Sigmoid colon (tissue), 7 donors: Measurements from ENCODE around the gene AURKAIP1. TPM values are rescaled to one million over a fixed set of nuclear protein-coding genes. Genes with fewer than 3 reads are reported as not detected.
A peak's percentile ranks its signal among the peaks of the same experiment; 100 is the strongest.

Experiments
- DNase-seq: peaks from one replicate; pipeline ENCODE4 v3.0.0-alpha.2; 2019
- H3K27ac ChIP-seq, 4 donors: fragments of 200-600 bp; sonication (generic); one replicate each; pipeline ENCODE4 v1.5.1; 2016 to 2019; ENCODE audit warnings: mild to moderate bottlenecking in 1 of 4
- H3K27me3 ChIP-seq, 3 donors: fragments of 200-600 bp; sonication (generic); one replicate each; pipeline ENCODE4 v1.5.1; 2019; ENCODE audit warnings: mild to moderate bottlenecking in 1 of 3
- H3K36me3 ChIP-seq, 4 donors: fragments of 200-600 bp; sonication (generic); one replicate each; pipeline ENCODE4 v1.5.1; 2016 to 2019
- H3K4me1 ChIP-seq, 4 donors: fragments of 200-600 bp; sonication (generic); one replicate each; pipeline ENCODE4 v1.5.1; 2017 to 2019
- H3K4me3 ChIP-seq, 4 donors: fragments of 200-600 bp; sonication (generic); one replicate each; pipeline ENCODE4 v1.5.1; 2017 to 2019; ENCODE audit warnings: mild to moderate bottlenecking in 2 of 4, moderate library complexity in 1 of 4
- H3K9me3 ChIP-seq, 4 donors: fragments of 200-600 bp in 3 of 4; sonication (generic) in 3 of 4; one replicate each; pipeline versions ENCODE4 v1.5.1 to v1.6.1; 2013 to 2019
- CTCF ChIP-seq, 4 experiments: fragments of 450-650 bp in 3 of 4; fragments of 200-600 bp in 1 of 4; IDR thresholded peaks; one replicate each; pipeline ENCODE4 v1.5.1; 2016 to 2019; ENCODE audit warnings: antibody characterized with exemption in 4 of 4, mild to moderate bottlenecking in 3 of 4, moderate library complexity in 2 of 4
- EP300 ChIP-seq, 4 donors: sonication (generic); formaldehyde crosslinking; IDR thresholded peaks; one replicate each; pipeline ENCODE4 v1.6.1; 2017; ENCODE audit warnings: antibody characterized with exemption in 4 of 4
- POLR2A ChIP-seq, 2 donors: fragments of 450-650 bp; IDR thresholded peaks; one replicate each; pipeline ENCODE4 v1.6.1; 2016; ENCODE audit warnings: antibody characterized with exemption in 2 of 2, mild to moderate bottlenecking in 2 of 2, moderate library complexity in 2 of 2
- POLR2AphosphoS5 ChIP-seq, 4 donors: sonication (generic); formaldehyde crosslinking; IDR thresholded peaks; one replicate each; pipeline ENCODE4 v1.6.1; 2017; ENCODE audit warnings: antibody characterized with exemption in 4 of 4
- WGBS, 2 donors: extraction: QIAGEN DNeasy Blood & Tissue Kit; methylation state at CpG; one replicate each; pipeline ENCODE4 v1.1.7; 2013; 5-methylcytosine and 5-hydroxymethylcytosine counted together
- intact Hi-C: fragments of 100-400 bp; cut with DNase I; formaldehyde crosslinking; loops from one replicate; pipeline ENCODE4 v1.15.1; 2023
- polyA plus RNA-seq, 3 donors: library from polyadenylated mRNA; stranded (reverse); fragments of 200-250 nt; gene quantifications; one replicate each; pipeline ENCODE4 v1.2.3, GENCODE V29; 2013
- total RNA-seq, 4 donors: library from RNA; depleted of rRNA; stranded (reverse); fragments of >200 nt; gene quantifications; one replicate each; pipeline ENCODE4 v1.1.0, GENCODE V29; 2016
- donor health status: healthy with polysubstance abuse.
- donor health status: Bipolar disorder and iron deficiency.
- donor health status: healthy.

AURKAIP1 gene
- total and polyA plus RNA-seq, 7 donors: 89.3 to 288 (median 143) TPM

GRCh38 chr1:1421907-1422464 lies 47.0 kb upstream of the AURKAIP1 start:
- Histone ChIP-seq H3K27ac (peak overlapping the region in 2 of 4 donors; percentile 61 to 71), H3K9me3 (no peaks in the 10 kb centered on the region), H3K27me3 (no peaks in the 10 kb centered on the region), H3K4me1 (peaks cover 0 to 31% (median 23%) of the 10 kb centered on the region in 4 donors), H3K36me3 (no peaks in the 10 kb centered on the region), H3K4me3 (no peak overlapping the region)
- no peak for DNase-seq
- no peak for TF ChIP-seq POLR2AphosphoS5 (IDR thresholded peaks at IDR 0.05)
- TF ChIP-seq POLR2A (IDR thresholded peaks at IDR 0.05): no peak
- no peak for TF ChIP-seq EP300 (IDR thresholded peaks at IDR 0.05)
- TF ChIP-seq CTCF (IDR thresholded peaks at IDR 0.05): no peak
- 76 to 85% methylated on average over 7 of the region's 7 CpGs for WGBS, 2 donors
- intact Hi-C loops: loop anchor here (2.0 kb wide), 1 partner anchor 19 kb away; no protein-coding TSS in a partner anchor

- H3K27me3 ChIP-seq: no peaks in the 10 kb centered on the region
- intact Hi-C loops: loop anchor here (2.0 kb wide), 1 partner anchor 19 kb away; no protein-coding TSS in a partner anchor
- peak within 1 kb of the TSS in 3 of 4 donors; percentile 51 to 60 (median 58) for H3K4me3 ChIP-seq
- no peaks in the 10 kb centered on the region for H3K36me3 ChIP-seq
- 77 to 81% methylated on average over 18 of the region's 18 CpGs for WGBS, 2 donors
- DNase-seq: no peak
- no peak for TF ChIP-seq POLR2A (IDR thresholded peaks at IDR 0.05)
- no peak for TF ChIP-seq EP300 (IDR thresholded peaks at IDR 0.05)
- TF ChIP-seq POLR2AphosphoS5 (IDR thresholded peaks at IDR 0.05): no peak
- no peak for TF ChIP-seq CTCF (IDR thresholded peaks at IDR 0.05)
- peaks cover 0 to 31% (median 23%) of the 10 kb centered on the region in 4 donors for H3K4me1 ChIP-seq
- H3K9me3 ChIP-seq: no peaks in the 10 kb centered on the region
- peak within 1 kb of the TSS in 3 of 4 donors; percentile 61 to 87 (median 71) for H3K27ac ChIP-seq
Observed at GRCh38 chr1:1421147-1421906, 46.3 kb upstream of the AURKAIP1 start, which contains the start of gene ANKRD65. Gene ANKRD65, minus strand, starts transcription at chr1:1421276. Its CDS starts 271 bp downstream, at chr1:1421005.

GRCh38 chr1:1420654-1421141 lies 45.7 kb upstream of the AURKAIP1 start:
- peak overlapping the region in 3 of 4 donors; percentile 61 to 87 (median 71) for H3K27ac ChIP-seq
- H3K27me3 ChIP-seq: no peaks in the 10 kb centered on the region
- H3K36me3 ChIP-seq: no peaks in the 10 kb centered on the region
- H3K9me3 ChIP-seq: no peaks in the 10 kb centered on the region
- intact Hi-C loops: loop anchor here (2.0 kb wide), 1 partner anchor 20 kb away; no protein-coding TSS in a partner anchor
- TF ChIP-seq EP300 (IDR thresholded peaks at IDR 0.05): no peak
- TF ChIP-seq CTCF (IDR thresholded peaks at IDR 0.05): no peak
- TF ChIP-seq POLR2AphosphoS5 (IDR thresholded peaks at IDR 0.05): no peak
- no peak for TF ChIP-seq POLR2A (IDR thresholded peaks at IDR 0.05)
- DNase-seq: no peak
- peak overlapping the region in 3 of 4 donors; percentile 51 to 60 (median 58) for H3K4me3 ChIP-seq
- H3K4me1 ChIP-seq: peaks cover 0 to 31% (median 23%) of the 10 kb centered on the region in 4 donors
- 62 to 85% methylated on average over 12 of the region's 12 CpGs for WGBS, 2 donors

GRCh38 chr1:1419813-1420653 lies 45.0 kb upstream of the AURKAIP1 start:
- TF ChIP-seq POLR2AphosphoS5 (IDR thresholded peaks at IDR 0.05) (no peak), EP300 (IDR thresholded peaks at IDR 0.05) (no peak), CTCF (IDR thresholded peaks at IDR 0.05) (no peak), POLR2A (IDR thresholded peaks at IDR 0.05) (no peak)
- no peaks in the 10 kb centered on the region for H3K9me3 ChIP-seq
- H3K4me3 ChIP-seq: peak overlapping the region; percentile 24 to 60 (median 54)
- no peaks in the 10 kb centered on the region for H3K27me3 ChIP-seq
- 11 to 21% methylated on average over 112 of the region's 112 CpGs for WGBS, 2 donors
- intact Hi-C loops: loop anchor here (2.0 kb wide), 1 partner anchor 21 kb away; no protein-coding TSS in a partner anchor
- H3K4me1 ChIP-seq: peaks cover 0 to 31% (median 23%) of the 10 kb centered on the region in 4 donors
- H3K36me3 ChIP-seq: no peaks in the 10 kb centered on the region
- peak overlapping the region; percentile 62 to 87 (median 84) for H3K27ac ChIP-seq
- DNase-seq: no peak
